ENCODE measurements around the gene UVRAG. TPM values are rescaled to one million over a fixed set of nuclear protein-coding genes. Genes with fewer than 3 reads are reported as not detected.
"Not testable (repeated sequence)": the region's sequence is repeated elsewhere in the genome, so short reads cannot be mapped to it uniquely, and the experiment has no call there.

Gene UVRAG
- total RNA-seq, 1 donor = 28.2 TPM

DNA sequence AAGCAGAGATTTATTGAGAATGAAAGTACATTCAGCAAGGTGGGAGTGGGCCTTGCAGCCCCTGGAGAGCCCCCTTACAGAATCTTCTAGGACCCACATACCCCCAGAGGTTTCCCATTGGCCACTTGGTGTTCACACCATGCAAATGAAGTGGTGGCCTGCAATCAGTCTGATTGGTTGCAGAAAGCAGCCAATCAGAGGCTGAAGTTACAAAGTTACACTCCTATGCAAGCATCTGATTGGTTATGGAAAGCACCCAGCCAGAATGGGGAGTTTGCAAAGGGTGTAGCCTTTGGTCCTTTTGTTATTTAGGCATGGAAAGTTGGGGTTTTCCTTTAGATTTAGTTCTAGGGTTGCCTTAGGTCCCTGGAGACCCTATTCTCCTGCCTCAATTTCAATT lies 34.9 kb downstream of the UVRAG start:
- H3K79me2 ChIP-seq (ENCODE audit: insufficient read depth, low read length) = peaks cover 52% of the 10 kb centered on the region
- H3K4me3 ChIP-seq (ENCODE audit: insufficient read depth, low read length) = no peak overlapping the region
- DNase-seq (ENCODE audit: insufficient read length, low spot score, missing footprints) = no peak
- H2AFZ ChIP-seq (ENCODE audit: low read length) = no peak overlapping the region
- no peaks in the 10 kb centered on the region for H3K9me3 ChIP-seq (ENCODE audit: low read depth, low read length)
- no peak overlapping the region for H3K4me2 ChIP-seq (ENCODE audit: insufficient read depth, low read length)
- no peaks in the 10 kb centered on the region for H4K20me1 ChIP-seq (ENCODE audit: insufficient read depth, low read length)
- peaks cover 14% of the 10 kb centered on the region for H3K4me1 ChIP-seq (ENCODE audit: insufficient read depth, low read length)
- no peak for TF ChIP-seq CTCF (IDR thresholded peaks at IDR 0.05; ENCODE audit: extremely low read depth, low read depth, low read length)
- H3K36me3 ChIP-seq (ENCODE audit: insufficient read depth, low read length) = no peaks in the 10 kb centered on the region
- H3K27me3 ChIP-seq (ENCODE audit: insufficient read depth, low read length) = no peaks in the 10 kb centered on the region
- H3K27ac ChIP-seq (ENCODE audit: low read depth, low read length) = no peak overlapping the region

DNA sequence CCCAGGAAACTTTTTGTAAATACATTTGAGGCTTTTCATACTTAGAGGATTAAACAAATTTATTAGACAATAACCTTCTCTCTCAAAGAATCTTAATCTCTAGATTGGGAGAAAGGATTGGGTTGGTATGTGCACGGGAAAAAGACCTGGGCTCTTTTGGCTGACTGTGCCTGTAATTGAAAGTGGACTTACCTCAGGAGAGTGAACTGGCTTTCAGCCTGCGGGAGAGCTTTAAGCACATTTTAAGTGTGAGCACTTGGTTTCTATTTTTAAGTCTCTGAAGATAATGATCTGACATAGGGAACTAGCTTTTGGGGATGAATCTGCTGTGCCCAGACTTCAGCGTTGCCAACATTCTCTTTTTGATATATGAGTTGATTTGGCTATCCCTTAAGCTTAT lies 35.8 kb downstream of the UVRAG start:
- H3K79me2 ChIP-seq (ENCODE audit: insufficient read depth, low read length) = peaks cover 47% of the 10 kb centered on the region
- no peak for DNase-seq (ENCODE audit: insufficient read length, low spot score, missing footprints)
- peaks cover 14% of the 10 kb centered on the region for H3K4me1 ChIP-seq (ENCODE audit: insufficient read depth, low read length)
- no peaks in the 10 kb centered on the region for H3K9me3 ChIP-seq (ENCODE audit: low read depth, low read length)
- H3K27ac ChIP-seq (ENCODE audit: low read depth, low read length) = peak overlapping the region; percentile 11
- no peak for TF ChIP-seq CTCF (IDR thresholded peaks at IDR 0.05; ENCODE audit: extremely low read depth, low read depth, low read length)
- peak overlapping the region; percentile 7 for H3K4me2 ChIP-seq (ENCODE audit: insufficient read depth, low read length)
- no peak overlapping the region for H3K4me3 ChIP-seq (ENCODE audit: insufficient read depth, low read length)
- no peak overlapping the region for H2AFZ ChIP-seq (ENCODE audit: low read length)
- no peaks in the 10 kb centered on the region for H4K20me1 ChIP-seq (ENCODE audit: insufficient read depth, low read length)
- H3K36me3 ChIP-seq (ENCODE audit: insufficient read depth, low read length) = no peaks in the 10 kb centered on the region
- no peaks in the 10 kb centered on the region for H3K27me3 ChIP-seq (ENCODE audit: insufficient read depth, low read length)

- peak; percentile 76 for DNase-seq (ENCODE audit: insufficient read length, low spot score, missing footprints)
- Histone ChIP-seq H3K36me3 (ENCODE audit: insufficient read depth, low read length) (no peaks in the 10 kb centered on the region), H3K4me1 (ENCODE audit: insufficient read depth, low read length) (peaks cover 14% of the 10 kb centered on the region), H3K27ac (ENCODE audit: low read depth, low read length) (peak overlapping the region; percentile 11), H4K20me1 (ENCODE audit: insufficient read depth, low read length) (no peaks in the 10 kb centered on the region), H3K4me2 (ENCODE audit: insufficient read depth, low read length) (peak overlapping the region; percentile 7), H3K79me2 (ENCODE audit: insufficient read depth, low read length) (peaks cover 43% of the 10 kb centered on the region), H3K27me3 (ENCODE audit: insufficient read depth, low read length) (no peaks in the 10 kb centered on the region), H3K9me3 (ENCODE audit: low read depth, low read length) (no peaks in the 10 kb centered on the region), H3K4me3 (ENCODE audit: insufficient read depth, low read length) (no peak overlapping the region), H2AFZ (ENCODE audit: low read length) (no peak overlapping the region)
- no peak for TF ChIP-seq CTCF (IDR thresholded peaks at IDR 0.05; ENCODE audit: extremely low read depth, low read depth, low read length)
Observed at GRCh38 chr11:75851203-75851602, 36.2 kb downstream of the UVRAG start.

DNA sequence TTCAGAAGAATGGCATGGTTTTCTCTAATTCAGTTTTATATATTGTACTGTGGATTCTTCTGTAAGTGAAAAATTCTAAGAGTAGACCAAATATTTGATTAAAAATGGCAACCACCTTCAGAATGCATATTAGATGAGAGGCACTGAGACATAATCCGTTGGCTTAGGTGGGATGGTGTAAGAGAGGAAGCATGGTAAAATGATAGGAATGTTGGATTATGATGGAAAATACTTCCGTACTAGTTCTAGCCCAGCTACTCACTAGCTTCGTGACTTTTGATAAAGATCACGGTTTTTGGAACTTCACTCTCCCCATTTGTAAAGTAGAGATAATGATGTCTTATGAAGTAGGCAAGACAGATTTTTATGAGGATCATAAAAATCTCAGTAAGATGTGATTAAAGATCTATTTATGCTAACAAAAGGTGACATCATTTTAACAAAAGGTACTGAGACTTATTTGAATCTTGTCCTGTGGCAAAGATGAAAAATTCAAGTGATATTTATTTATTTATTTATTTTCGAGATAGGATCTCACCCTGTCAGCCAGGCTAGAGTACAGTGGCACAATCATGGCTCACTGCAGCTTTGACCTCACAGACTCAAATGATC lies 37.5 kb downstream of the UVRAG start:
- DNase-seq (ENCODE audit: insufficient read length, low spot score, missing footprints) = no peak
- Histone ChIP-seq H2AFZ (ENCODE audit: low read length) (no peak overlapping the region), H3K79me2 (ENCODE audit: insufficient read depth, low read length) (peaks cover 43% of the 10 kb centered on the region), H3K4me3 (ENCODE audit: insufficient read depth, low read length) (no peak overlapping the region), H4K20me1 (ENCODE audit: insufficient read depth, low read length) (no peaks in the 10 kb centered on the region), H3K4me1 (ENCODE audit: insufficient read depth, low read length) (peaks cover 14% of the 10 kb centered on the region), H3K27me3 (ENCODE audit: insufficient read depth, low read length) (no peaks in the 10 kb centered on the region), H3K4me2 (ENCODE audit: insufficient read depth, low read length) (no peak overlapping the region), H3K27ac (ENCODE audit: low read depth, low read length) (no peak overlapping the region), H3K9me3 (ENCODE audit: low read depth, low read length) (no peaks in the 10 kb centered on the region), H3K36me3 (ENCODE audit: insufficient read depth, low read length) (no peaks in the 10 kb centered on the region)
- no peak for TF ChIP-seq CTCF (IDR thresholded peaks at IDR 0.05; ENCODE audit: extremely low read depth, low read depth, low read length)

- H3K79me2 ChIP-seq (ENCODE audit: insufficient read depth, low read length) = peaks cover 42% of the 10 kb centered on the region
- H3K27ac ChIP-seq (ENCODE audit: low read depth, low read length); H3K36me3 ChIP-seq (ENCODE audit: insufficient read depth, low read length); H3K4me2 ChIP-seq (ENCODE audit: insufficient read depth, low read length); H2AFZ ChIP-seq (ENCODE audit: low read length); H3K9me3 ChIP-seq (ENCODE audit: low read depth, low read length); H3K27me3 ChIP-seq (ENCODE audit: insufficient read depth, low read length); H3K4me3 ChIP-seq (ENCODE audit: insufficient read depth, low read length); H4K20me1 ChIP-seq (ENCODE audit: insufficient read depth, low read length); DNase-seq (ENCODE audit: insufficient read length, low spot score, missing footprints): not testable (repeated sequence)
- peaks cover 23% of the 10 kb centered on the region for H3K4me1 ChIP-seq (ENCODE audit: insufficient read depth, low read length)
Observed at GRCh38 chr11:75853563-75853962, 38.6 kb downstream of the UVRAG start.

Data from osteoblast (primary cell).